22Rv1 (cell line): ENCODE results near the gene TNRC18.

Source experiments
- ZFX ChIP-seq: fragments of 450-650 bp; IDR thresholded peaks from 2 replicates; pipeline ENCODE4 v1.6.1; 2017; ENCODE audit warnings: antibody characterized with exemption, borderline replicate concordance
- TF ChIP-seq, protein P1 (sequence below): fragments of 450-650 bp; IDR thresholded peaks from 2 replicates; pipeline ENCODE4 v1.5.1; 2017; ENCODE audit warnings: mild to moderate bottlenecking

GRCh38 chr7:5349005-5349380 is 74.6 kb downstream of the TNRC18 start:
- TF ChIP-seq, protein P1, sequence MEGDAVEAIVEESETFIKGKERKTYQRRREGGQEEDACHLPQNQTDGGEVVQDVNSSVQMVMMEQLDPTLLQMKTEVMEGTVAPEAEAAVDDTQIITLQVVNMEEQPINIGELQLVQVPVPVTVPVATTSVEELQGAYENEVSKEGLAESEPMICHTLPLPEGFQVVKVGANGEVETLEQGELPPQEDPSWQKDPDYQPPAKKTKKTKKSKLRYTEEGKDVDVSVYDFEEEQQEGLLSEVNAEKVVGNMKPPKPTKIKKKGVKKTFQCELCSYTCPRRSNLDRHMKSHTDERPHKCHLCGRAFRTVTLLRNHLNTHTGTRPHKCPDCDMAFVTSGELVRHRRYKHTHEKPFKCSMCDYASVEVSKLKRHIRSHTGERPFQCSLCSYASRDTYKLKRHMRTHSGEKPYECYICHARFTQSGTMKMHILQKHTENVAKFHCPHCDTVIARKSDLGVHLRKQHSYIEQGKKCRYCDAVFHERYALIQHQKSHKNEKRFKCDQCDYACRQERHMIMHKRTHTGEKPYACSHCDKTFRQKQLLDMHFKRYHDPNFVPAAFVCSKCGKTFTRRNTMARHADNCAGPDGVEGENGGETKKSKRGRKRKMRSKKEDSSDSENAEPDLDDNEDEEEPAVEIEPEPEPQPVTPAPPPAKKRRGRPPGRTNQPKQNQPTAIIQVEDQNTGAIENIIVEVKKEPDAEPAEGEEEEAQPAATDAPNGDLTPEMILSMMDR, result no peak
- TF ChIP-seq ZFX, result no peak
